CD1c-positive myeloid dendritic cell (primary cell): Measurements from ENCODE around the gene HOXA9.
A peak's percentile ranks its signal among the peaks of the same experiment; 100 is the strongest.

Experiments used
- DNase-seq: peaks from one replicate; pipeline ENCODE4 v3.0.0-alpha.2; 2016; ENCODE audit errors: extremely low spot score

The HOXA9 gene

DNA sequence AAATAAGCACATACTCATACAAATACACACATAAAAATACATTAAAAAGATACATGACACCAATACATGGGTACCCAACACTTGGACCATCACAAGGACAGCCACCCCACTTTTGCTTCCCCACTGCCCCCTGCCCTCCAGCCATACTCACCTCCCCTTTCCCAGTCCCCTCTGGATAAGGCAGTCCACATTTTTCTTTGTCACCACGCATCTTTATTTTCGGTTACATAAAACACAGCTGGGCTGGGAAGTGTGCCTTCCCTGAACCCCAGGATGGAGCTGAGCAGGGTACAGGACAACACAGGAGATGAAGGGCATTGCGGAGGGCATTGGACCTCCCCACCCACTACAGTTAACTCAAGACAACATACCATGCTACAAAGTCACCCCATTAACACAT, 11.8 kb downstream of the HOXA9 start:
- no peak for DNase-seq

DNA sequence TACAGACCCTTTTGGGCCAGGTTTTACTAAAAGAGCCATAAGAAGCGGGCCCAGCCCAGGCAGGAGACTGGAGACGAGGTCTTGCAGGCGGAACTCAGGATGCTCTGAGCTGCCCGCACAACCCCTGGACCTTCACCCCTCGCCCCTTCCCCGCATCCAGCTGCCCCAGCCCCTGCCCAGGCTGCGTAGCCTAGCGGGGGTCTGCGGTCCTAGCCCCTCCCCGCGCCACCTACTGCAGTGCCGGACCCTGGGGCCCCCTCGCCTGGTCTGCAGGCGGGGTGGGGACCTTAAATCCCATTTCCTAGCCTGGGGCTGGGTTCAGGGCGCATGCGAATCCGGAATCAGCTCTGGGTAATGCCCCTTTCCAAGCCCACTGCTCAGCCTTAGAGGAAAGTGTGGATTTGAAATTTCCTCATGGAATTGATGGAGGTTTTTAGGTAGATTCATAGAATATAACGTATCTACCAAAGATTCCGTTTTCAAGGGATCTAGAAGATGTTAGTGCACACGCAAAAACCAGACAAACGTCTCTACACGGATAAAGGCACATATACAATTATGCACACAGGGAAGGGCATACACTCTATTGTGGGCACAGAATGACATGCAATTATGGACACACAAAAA, 12.4 kb downstream of the HOXA9 start:
- no peak for DNase-seq

DNA sequence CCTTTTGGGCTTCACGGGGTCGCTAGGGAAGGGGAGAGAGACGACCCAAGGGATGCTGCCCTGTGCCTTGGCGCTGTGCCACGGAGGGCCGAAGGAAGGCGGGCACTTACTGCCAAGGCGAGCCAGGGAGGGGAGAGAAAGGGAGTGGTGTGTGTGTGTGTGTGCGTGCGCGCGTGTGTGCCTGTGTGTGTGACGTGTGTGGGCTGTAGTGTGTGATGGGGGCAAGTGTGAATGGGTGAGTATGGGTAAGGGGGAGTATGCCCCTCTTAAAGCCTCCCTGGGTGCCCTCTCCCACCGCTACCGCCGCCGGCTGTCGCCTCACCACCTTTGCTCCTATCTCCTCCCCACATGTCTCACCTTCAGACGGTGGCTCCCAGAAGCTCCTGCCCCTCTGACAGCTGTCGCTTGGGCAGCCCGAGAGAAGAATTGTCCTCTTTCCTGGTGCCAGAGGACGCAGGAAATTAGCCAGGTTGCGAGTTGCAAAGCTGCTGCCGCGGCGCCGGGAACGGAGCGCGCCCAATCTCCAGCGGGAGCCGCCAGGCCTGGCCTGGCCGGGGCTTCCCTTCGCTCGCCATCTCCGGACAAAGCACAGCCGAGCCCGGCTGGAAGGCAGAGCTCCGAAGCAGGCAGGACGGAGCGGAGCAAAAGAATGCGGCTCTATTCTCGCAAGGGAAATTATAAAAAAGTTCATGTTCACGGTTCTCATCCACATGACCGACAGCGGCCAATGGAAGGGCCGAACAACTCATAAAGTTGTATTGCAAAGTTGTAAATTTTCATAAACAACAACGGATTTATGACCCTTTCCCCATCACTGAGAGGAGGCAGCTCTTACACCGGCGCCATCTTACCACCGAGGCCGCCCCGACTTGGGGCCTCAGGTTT, 13.2 kb downstream of the HOXA9 start, which contains the start of gene HOXA3:
Gene HOXA3 (minus strand): TSS at position 653 of the 885 bp plus-strand sequence. CDS start 41,943 bp downstream, outside the sequence.
- no peak for DNase-seq

DNA sequence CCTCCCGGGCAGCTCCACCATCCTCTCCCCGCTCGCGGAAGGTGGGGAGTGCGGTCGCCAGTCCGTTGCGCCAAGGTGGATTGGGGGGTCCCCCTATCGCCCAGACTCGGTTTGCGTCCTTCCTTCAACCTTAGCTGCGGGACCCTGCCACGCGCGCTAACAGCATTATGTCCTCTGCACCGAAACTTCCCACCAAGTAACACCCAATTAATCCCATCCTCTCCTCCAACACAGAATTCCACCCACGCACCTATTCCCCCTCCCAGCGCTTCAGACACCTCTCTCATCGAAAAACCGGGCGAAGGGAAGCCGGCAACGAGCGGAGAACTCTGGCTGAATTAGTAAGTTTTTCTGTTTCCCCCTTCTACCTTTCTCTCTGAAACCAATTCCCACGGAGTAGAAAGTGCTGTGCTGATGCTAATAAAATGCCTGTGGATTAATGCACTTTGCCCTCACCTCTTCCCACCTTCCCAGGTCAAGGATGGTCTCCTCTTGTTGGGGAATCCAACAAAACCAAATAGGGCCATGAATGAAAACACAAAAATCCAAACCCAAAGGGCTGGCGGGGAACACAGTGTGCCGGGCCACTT, 13.9 kb downstream of the HOXA9 start:
- DNase-seq, result no peak

DNA sequence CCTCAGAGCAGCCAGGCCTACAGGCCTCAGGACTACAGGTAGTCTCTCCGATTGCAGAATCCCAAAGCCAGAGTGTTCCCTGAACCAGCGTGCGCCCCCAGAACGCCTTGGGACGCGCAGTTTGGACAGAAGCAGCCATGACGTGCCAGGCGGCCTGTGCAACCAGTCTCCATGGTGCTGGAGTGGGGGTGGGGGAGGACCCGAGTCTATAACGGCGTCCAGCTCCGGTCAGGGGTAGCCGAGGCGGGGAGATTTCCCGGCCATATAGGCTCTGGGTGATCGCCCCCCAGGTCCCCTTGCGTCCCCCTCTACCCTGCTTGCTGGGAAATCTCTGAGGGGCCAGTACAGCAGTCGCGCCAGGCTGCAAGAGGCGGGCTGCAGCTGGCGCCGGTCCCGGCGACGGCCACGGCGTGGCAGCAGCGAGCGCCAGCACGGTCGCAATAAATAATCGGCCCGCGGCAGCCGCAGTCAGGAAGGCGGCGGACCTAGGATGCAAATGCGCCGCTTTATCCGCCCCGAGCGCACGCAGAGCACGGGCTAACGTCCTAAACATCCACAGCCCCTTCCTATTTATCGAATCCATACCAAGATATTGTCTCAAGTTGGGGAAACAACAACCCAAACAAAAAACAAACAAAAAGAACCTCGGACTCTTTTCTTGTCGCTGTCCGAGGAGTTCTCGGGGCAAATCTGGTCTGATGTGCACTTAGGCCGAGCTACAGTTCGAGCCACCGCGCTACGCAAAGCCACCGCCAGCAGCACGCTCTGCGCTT, 14.6 kb downstream of the HOXA9 start:
- peak; percentile 81 for DNase-seq

DNA sequence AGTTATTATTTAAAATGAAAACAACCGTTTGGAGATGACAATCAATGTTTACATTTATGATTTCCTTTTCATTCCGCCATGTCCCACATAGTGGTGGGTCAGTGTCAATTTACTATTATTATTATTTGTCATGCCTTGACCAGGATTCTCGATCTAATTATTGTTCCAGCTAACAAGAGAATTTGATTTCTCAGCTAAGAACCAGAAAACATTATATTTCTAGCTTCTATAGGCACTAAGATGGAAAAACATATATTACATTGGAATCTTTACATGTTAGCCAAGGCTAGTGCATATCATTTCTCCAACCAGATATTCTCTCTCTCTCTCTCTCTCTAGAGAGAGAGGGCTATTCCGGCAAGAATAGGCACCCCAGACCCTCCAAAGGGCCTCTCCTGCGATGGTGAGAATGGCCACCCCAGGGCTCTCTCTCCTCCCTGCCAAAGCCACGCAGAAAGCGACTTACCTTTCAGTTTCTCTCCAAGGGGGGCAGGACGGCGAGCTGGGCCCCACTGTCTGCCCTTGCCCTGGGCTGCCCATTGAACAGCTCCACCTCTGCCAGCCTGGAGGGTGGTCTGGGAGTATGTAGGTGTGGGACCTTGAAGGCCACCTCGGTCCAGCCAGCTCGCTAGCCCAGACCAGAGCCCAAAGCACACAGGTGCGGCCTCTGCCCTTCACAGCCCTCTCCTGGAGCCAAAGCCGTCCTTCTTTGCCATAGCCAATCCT, 15.3 kb downstream of the HOXA9 start:
- no peak for DNase-seq

DNA sequence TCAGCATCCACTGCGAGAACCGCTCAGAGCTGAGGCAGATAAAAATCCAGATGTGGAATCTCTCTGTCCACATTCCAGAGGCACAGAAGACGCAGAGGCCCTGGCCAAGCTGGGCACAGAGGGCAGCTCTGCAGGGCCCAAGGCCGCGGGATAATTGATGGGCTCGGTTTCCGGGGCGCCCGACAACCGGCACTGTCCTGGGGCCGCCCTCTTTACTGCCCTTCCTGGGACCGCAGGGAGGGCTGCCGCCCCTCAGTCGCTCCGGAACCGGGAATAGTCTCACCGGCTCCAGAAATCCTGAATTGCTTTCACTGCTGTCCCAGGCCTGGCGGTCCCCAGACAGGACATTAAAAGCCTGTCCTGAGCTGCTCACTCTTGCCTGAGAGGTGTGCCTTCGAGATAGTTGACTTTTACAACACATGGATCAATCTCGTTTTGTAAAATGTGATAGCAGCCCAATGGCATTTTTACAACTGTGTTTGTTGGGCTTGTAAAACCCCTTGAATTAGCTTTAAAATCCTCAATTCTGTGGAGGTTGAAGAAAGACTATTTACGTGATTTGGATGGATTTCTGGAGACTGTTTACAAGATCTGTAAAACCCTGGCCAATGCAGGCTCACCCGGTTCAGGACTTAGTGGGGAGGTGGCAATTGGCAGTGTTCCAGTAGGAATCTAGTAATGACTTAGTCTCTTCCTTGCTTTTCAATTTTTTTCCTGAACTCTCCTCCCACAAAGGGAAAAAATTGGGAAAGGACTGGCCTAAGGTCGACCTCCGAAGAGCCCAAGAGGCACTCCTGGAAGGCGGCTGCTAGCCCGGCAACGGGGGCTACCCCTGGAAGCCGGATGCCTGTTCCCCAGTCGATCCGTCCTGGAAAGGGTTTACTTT, 16.3 kb downstream of the HOXA9 start:
- no peak for DNase-seq

DNA sequence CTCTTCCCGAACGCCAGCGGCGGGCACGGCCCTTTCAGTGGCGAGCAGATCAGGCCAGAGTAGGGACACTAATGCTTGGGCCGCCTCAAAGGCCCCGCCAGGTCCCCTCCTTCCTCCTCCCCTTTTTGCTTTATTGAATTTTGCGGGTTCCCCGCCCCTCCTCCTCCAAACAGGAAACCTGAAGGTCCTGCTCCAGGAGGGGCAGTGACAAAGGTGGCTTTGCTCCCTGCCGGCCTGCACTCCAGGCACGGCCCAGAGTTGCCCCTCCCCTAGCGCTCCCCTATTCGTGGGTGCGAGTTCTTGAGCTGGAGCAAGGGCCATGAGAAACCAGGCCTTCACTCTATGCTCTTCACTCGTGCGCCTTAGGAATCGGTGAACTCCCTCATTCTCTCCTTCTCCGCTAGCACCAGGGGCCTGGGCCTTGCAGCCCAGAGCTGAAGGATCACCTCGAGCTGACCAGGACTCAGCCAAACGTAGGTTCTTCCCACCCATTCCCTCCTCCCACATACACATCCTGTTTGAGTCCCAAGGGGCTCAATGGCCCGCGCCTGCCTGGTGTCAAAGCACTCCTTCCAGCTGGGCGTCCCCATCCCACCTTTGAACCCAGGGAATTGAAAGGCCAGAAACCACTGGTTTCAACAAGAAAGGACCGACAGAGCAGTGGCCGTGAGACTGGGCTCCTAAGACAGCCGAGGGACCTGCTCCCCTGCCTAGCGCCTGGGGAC, 17.1 kb downstream of the HOXA9 start:
- no peak for DNase-seq

DNA sequence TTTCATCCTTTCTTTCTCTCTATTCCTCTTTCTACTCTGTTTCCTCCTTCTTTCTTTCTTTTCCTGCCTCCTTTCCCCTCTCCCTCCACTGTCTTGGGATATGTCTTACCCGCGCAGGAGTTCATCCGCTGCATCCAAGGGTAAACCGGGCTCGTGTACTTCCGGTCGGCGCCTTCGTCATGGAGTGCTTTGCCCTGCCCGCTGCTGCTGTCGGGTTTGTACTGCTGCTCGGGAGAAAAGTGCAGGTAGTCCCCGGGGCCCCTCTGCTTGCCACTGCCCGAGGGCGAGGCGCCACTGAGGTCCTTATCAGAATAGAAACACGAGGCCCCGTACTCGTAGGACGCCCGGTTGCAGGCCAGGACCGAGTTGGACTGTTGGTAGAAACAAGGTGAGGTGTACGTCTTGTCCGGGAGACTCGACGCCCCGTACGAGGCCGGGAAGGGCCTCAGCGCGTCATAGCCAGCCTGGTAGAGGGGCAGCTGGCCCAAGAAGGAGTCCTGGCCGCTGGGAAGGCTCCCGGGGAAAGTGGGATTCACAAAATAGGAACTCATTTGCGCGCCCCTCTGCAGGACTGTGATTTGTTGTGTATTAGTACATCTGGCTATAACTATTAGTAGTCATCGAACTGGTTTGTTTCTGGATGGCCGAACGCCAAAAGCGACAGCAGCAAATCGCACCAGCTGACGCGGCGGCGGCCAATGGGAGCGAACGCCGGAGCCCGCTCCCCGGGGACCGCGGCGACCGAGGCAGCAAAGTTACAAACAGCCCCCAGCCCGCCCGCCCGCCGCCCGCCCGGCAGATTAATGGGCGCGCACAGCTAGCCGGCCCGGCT, 17.9 kb downstream of the HOXA9 start, which contains the start of gene HOXA6:
Gene HOXA6 (minus strand): TSS at position 576 of the 832 bp plus-strand sequence. CDS start 25 bp downstream, at position 551.
- no peak for DNase-seq

DNA sequence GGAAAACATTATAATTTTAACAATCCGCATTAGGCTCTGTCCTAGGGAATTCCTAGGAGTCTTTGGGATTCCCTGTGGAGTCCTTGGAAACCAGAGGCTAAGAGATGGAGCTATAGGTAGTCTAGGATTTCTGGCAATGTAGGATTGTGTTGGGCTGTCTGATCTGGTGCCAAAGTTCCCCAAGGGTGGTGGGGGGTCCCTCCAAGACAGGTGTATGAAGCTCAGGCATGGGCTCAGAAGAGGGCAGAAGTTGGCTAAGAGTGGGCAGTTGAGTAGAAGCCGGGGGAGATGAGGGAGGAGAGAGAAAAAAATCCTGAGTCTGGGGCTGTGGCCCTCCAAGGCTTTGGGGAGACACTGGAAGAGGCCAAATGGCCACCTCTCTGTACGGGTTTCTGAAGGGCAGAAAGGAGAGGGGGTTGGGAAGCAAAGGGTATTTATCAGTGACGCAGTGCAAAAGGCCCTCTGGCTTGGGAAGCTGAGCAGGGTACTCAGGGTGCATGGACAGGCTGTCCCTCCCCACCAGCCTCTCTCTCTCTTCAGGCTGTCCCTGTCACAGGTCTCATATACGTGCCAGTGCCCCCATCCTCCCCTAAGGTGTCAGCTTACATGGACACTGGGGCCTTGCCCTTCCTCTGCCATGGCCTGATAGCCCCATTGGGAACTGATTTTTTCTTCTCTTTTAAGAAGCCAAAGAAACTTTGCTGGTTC, 18.7 kb downstream of the HOXA9 start:
- no peak for DNase-seq

DNA sequence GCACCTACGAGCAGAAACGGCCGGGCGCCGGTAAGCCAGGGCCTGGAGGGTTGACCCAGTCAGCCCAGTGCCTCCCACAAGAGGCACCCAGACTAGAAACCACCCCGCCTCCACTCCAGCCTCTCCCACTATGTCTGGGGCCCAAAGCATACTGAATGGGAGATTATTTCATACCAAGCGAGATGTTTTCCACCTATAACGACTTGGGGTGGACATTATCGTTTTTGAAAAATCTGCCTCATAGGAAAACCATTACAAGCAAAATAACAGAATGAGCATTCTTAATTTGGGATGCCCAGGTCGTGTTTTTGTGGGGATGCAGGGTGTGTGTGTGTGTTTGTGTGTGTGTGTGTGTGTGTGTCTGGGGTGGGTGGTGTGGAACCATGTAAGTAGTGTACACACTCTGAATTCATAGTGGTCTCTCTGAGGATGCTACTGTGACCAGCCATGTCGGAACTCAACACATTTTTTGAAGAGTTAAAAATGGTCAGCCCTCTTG, 19.4 kb downstream of the HOXA9 start:
- DNase-seq, result no peak

DNA sequence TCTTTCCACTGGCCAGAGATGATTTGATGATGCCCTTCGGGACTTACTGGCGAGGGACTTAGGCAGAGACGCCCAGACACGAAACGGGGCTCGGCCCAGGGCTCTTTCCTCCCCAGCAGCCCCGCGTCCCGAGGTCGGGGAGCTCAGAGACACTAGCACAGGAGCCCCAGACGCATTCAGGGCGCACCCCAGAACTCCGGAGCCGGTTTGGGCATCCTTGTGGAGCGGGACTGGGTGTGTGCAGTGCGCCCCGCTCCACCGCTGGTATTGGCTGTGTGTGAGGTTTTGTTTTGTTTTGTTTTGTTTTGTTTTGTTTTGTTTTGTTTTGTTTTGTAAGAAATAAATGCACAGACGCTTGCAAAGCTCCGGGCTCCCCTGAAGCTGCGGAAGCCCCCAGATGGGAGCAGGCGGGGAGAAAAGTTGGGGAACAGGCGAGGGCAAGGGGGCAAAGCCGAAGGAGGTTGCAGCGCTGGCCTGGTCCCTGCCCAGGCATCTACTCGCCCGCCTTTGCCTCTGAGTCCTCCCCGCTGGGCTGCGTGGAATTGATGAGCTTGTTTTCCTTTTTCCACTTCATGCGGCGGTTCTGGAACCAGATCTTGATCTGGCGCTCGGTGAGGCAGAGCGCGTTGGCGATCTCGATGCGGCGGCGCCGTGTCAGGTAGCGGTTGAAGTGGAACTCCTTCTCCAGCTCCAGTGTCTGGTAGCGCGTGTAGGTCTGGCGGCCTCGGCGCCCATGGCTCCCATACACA, 20.0 kb downstream of the HOXA9 start:
- DNase-seq, result no peak

DNA sequence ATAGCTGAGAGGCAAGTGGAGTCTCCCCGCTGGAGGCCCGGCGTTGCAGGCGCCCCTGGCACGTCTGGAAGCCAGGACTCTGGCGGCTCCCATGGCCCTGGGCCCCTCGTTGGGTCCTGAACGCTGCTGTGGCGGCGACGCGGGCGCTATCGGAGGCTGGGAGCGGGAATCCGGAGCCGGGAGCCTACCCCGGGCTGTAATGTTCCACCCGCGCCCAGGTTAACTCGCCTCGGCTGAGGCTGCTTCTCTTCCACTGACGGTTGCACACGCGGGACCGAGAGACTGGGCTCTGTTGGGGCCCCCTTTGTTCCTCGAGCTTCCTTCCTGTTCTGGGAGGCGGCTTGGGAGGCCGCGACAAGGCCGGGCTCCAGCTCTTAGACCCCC, 20.6 kb downstream of the HOXA9 start:
- DNase-seq, result no peak

DNA sequence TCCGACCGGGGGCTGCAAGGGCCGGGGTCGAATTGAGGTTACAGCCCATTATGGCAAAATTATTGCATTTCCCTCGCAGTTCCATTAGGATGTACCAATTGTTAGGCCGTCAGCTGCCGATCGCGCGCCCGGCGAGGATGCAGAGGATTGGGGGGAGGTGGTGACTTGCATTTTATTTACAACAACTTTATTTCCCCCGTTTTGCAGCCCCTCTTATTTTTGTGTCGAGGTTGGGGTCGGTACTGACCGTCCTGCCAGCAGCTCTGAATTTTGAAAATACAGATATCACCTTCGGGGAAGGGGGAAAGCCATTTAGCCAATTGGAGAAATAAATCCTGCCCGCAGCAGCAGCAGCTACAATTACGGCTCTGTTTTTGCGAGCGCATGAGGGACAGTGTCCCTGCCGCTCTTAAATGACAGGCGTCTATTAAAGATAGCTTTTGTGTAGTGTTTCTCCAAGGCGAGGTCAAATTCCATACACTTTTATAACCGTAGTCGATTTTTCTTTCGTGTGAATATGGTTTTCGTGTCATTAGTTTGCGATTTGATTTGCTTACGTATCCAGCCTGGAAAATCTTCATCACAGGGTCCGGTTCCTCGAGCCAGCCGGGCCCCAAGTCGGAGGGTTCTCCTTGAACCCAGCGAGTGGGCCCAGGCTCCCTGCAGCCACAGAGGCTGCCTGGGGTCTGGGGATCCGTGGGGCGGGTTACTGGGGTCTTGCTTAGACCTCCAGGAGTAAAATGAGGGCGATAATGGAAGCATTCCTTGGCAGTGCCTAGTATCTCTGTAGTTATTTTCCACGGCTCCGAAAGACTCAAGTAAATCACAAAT, 21.2 kb downstream of the HOXA9 start:
- no peak for DNase-seq

DNA sequence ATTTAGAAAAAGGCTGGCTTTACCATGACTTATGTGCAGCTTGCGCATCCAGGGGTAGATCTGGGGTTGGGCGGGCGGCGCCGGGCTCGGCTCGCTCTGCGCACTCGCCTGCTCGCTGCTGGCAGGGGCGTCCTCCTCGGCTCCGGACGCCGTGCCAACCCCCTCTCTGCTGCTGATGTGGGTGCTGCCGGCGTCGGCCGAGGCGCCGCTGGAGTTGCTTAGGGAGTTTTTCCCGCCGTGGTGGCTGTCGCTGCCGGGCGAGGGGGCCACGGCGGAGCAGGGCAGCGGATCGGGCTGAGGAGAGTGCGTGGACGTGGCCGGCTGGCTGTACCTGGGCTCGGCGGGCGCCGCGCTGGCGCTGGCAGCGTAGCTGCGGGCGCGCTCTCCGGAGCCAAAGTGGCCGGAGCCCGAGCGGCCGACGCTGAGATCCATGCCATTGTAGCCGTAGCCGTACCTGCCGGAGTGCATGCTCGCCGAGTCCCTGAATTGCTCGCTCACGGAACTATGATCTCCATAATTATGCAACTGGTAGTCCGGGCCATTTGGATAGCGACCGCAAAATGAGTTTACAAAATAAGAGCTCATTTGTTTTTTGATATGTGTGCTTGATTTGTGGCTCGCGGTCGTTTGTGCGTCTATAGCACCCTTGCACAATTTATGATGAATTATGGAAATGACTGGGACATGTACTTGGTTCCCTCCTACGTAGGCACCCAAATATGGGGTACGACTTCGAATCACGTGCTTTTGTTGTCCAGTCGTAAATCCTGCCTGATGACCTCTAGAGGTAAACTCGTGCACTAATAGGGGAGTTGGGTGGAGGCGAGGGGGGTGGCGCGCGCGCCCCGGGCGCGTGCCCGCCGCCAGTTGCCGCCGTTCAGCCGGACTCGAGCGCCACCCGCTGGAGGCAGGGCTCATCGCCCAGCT, 22.1 kb downstream of the HOXA9 start, which contains the start of gene HOXA5:
Gene HOXA5 (minus strand): TSS at position 659 of the 927 bp plus-strand sequence. CDS start 74 bp downstream, at position 585.
- peak; percentile 67 for DNase-seq
